ENCODE measurements around the gene FSD2.
"Not testable (repeated sequence)": the region's sequence is repeated elsewhere in the genome, so short reads cannot be mapped to it uniquely, and the experiment has no call there.

DNA sequence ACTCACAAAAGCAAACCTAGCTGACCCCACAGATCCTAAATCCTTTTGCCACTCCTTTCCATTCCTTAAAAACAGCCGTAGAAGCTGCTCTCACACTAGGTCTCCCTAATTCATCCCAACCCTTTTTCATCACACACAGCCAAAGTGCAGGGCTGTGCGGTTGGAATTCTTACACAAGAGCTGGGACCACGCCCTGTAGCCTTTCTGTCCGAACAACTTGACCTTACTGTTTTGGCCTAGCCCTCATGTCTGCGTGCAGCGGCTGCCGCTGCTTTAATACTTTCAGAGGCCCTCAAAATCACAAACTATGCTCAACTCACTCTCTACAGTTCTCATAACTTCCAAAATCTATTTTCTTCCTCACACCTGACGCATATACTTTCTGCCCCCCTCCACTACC, 100.0 kb downstream of the FSD2 start:
- not testable (repeated sequence) for TF ChIP-seq CTCF (conservative IDR thresholded peaks at IDR 0.05); EZH2 (IDR thresholded peaks at IDR 0.05; ENCODE audit: low read depth)
